Measurements from ENCODE around the gene SEC16A.

Gene SEC16A

DNA sequence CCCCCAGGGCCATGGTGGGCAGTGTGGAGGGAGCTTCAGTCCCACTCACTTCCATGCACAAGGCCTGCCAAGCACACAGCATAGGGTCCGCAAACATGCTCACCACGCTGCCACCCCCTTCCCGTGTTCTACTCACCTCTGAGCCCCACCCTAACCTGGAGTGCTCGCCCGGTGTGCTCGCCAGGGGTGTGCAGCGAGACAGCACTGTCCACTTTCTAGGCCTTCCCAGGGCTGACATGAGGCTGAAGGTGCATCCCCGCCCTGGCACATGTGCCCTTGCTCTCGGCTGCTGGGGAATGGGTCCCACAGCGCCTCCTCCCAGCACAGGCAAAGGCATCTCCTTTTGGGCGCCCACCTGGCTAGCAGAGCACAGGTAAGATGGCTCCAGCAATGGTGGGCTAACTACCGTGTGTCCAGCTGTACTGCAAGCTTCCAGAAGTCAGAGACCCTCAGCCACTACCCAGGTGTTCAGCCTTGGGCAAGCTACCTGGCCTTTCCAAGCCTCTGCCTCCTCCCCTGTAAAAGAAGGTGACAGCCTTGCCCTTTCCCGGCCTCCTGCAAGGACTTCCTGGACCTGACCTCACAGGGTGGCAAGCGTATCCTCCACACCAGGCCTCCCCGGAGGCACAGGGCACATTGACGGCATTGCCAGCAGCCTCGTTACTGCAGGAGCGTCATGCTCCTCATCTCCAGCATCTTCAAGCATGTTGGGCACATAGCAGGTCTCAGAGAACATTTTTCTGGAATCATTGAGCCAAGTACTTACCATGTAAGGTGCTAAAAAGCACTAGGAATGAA is 4.2 kb upstream of the SEC16A start:
- Histone ChIP-seq H3K9me3 (ENCODE audit: low read depth, low read length) (no peaks in the 10 kb centered on the region), H3K27ac (no peak overlapping the region), H3K36me3 (ENCODE audit: insufficient read depth, low read length) (no peaks in the 10 kb centered on the region), H3K9ac (ENCODE audit: insufficient read length) (no peak overlapping the region), H3K4me3 (no peak overlapping the region)
- DNase-seq (ENCODE audit: low read depth, low spot score): no peak
- TF ChIP-seq POLR2AphosphoS5 (IDR thresholded peaks at IDR 0.05; ENCODE audit: borderline replicate concordance, low read depth, low read length) (no peak), EZH2 (IDR thresholded peaks at IDR 0.05) (no peak), FOXP2 (optimal IDR thresholded peaks at IDR 0.05; ENCODE audit: control extremely low read depth, extremely low read length, insufficient read depth) (no peak)

DNA sequence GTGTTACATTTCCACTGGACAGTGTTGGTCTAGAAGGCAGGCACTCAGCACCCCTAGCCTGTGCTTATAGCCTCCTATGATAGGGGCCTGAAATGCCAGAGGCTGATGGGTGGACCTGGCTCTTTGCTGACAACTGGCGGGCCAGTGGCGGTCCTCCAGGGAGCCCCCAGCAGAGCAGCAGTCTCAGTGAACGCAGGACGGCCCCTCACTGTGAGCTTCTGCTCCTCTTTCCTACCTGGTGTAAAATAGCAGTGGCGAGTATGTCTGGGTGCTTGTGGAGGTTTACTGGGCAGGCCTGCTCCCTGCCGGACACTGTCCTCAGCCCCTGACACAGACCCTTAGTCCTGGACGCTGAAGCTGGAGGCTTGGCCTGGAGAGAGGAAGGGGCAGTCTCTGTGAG is 3.3 kb upstream of the SEC16A start:
- TF ChIP-seq FOXP2 (optimal IDR thresholded peaks at IDR 0.05; ENCODE audit: control extremely low read depth, extremely low read length, insufficient read depth) (no peak), POLR2AphosphoS5 (IDR thresholded peaks at IDR 0.05; ENCODE audit: borderline replicate concordance, low read depth, low read length) (no peak), EZH2 (IDR thresholded peaks at IDR 0.05) (no peak)
- H3K27ac ChIP-seq: no peak overlapping the region
- H3K9me3 ChIP-seq (ENCODE audit: low read depth, low read length): no peaks in the 10 kb centered on the region
- DNase-seq (ENCODE audit: low read depth, low spot score): no peak
- H3K4me3 ChIP-seq: no peak overlapping the region
- no peak overlapping the region for H3K9ac ChIP-seq (ENCODE audit: insufficient read length)
- H3K36me3 ChIP-seq (ENCODE audit: insufficient read depth, low read length): no peaks in the 10 kb centered on the region

DNA sequence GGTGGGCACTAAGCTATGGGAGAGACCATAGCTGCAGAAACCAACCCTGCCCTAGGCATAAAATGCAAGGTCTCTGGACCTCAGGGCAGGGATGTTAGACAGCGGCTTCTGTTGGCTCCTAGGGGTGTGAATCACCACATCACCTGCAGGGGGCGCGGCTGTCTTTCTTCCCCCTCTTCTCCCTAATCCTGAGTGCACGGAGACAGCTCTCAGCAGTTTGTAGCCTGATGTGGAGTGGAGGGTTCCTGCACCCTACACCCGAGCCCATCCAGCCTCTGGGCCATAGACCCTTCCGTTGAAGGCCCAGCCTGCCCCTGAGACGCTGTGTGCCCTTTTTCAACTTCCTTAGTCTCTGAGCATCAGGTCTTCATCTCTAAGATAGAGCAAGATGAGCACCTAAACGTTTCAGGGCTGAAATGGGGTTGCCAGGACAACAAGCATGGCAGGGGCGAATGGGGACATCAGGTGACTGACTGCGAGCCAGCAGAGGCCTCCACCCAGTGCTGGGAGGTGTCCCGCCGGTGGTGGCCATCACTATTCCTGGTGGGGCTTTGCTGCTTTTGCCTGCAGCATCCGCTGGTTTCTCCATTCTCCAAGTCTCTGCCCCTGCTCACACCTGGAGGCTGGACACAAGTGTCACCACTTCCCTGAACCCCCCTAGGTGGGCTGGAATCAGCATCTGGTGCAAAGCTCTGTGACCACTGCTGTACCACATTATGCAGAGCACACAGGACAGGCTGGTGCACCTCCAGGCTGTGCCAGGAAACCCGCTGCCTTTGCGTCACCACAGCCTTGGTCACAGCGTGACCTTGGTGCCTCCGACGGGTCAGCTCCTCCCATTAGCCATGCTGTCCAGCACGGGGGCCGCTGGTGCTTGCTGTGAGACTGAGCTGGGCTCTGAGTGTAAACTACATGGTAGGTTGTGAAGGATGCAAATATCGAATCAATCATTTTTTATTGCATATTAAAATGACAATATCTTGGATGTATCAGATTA is 2.5 kb upstream of the SEC16A start:
- no peak for TF ChIP-seq FOXP2 (optimal IDR thresholded peaks at IDR 0.05; ENCODE audit: control extremely low read depth, extremely low read length, insufficient read depth)
- no peak for TF ChIP-seq EZH2 (IDR thresholded peaks at IDR 0.05)
- no peak for TF ChIP-seq POLR2AphosphoS5 (IDR thresholded peaks at IDR 0.05; ENCODE audit: borderline replicate concordance, low read depth, low read length)
- H3K9ac ChIP-seq (ENCODE audit: insufficient read length): no peak overlapping the region
- DNase-seq (ENCODE audit: low read depth, low spot score): peak; percentile 28
- no peak overlapping the region for H3K27ac ChIP-seq
- no peaks in the 10 kb centered on the region for H3K36me3 ChIP-seq (ENCODE audit: insufficient read depth, low read length)
- H3K4me3 ChIP-seq: no peak overlapping the region
- no peaks in the 10 kb centered on the region for H3K9me3 ChIP-seq (ENCODE audit: low read depth, low read length)

DNA sequence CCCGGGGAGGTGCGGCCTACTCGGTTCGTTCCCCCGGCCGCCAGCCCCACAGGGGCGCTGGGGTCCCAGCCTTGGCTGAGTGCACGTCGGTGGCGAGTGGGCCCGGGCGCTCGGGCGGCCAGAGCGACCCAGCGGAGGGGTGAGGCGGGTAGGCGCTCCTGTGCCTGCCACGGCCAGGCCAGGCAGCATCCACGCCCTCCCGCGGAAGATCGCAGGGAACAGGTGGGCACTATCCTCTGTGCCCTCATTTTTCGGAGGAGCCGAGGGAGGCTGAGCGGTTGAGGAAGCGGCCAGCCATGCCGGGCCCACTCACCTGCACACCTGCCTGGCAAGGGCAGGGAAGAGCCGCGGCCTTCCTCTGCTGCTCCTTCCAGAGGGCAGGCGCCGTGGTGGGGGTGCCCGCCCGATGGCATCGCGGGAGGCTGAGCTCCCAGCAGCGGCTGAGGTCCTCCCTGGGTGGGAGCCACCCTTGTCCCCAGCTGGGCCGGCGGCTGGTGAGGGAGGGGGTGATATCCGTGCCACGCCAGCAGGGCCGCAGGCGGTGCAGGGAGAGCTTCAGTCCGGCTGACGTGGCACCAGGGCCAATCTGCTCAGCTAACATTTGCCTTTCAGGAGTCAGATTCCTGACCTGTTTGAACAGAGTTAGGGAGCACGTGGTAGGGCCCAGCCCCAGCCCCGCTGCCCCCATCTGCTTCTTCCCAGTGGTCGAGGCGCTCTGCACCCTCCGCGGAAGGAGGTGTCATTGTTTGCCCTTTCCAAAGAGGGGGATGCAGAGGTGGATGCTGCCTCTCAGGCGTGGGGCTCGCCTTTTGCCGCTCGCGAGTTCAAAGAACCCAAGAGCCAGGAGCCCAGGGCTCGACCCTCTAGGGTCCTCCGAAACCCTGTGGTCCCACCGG is 1.6 kb upstream of the SEC16A start:
- no peaks in the 10 kb centered on the region for H3K9me3 ChIP-seq (ENCODE audit: low read depth, low read length)
- H3K36me3 ChIP-seq (ENCODE audit: insufficient read depth, low read length): no peaks in the 10 kb centered on the region; the same call in 1 of the 2 replicates
- DNase-seq (ENCODE audit: low read depth, low spot score): no peak
- H3K27ac ChIP-seq: no peak overlapping the region
- peak overlapping the region; percentile 63 for H3K9ac ChIP-seq (ENCODE audit: insufficient read length)
- peak overlapping the region; percentile 98 for H3K4me3 ChIP-seq
- TF ChIP-seq EZH2 (IDR thresholded peaks at IDR 0.05) (no peak), POLR2AphosphoS5 (IDR thresholded peaks at IDR 0.05; ENCODE audit: borderline replicate concordance, low read depth, low read length) (no peak), FOXP2 (optimal IDR thresholded peaks at IDR 0.05; ENCODE audit: control extremely low read depth, extremely low read length, insufficient read depth) (no peak)

DNA sequence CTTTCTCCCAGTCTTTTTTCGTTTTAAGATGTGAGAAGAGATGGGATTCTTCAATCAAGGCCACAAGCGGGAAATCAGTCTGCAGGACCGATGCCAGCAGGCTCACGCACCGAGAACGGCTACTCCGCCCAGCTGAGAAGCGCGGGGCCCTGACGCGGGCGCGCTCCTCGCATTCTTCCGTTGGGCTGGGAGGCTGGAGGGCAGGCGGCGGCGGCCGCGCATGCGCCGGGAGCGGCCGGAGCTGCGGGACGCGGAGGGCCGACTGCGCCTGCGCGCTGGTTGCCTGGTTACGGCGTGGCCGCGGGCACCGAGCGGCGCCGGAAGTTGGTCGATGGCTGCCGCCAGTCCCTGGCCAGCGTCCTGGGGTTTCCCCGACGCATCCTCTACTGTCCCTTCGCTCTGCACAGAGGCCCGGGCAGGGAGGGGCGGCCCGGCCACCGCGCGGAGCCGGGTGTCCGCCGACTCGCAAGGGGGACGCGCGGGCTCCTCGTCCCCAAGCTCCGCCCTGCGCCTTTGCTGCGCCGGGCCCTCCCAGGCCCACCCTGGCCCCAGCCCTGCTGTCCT is 831 bp upstream of the SEC16A start:
- Histone ChIP-seq H3K36me3 (ENCODE audit: insufficient read depth, low read length) (no peaks in the 10 kb centered on the region; the same call in 1 of the 2 replicates), H3K4me3 (peak overlapping the region; percentile 98), H3K9ac (ENCODE audit: insufficient read length) (peak overlapping the region; percentile 96), H3K27ac (peak overlapping the region; percentile 99), H3K9me3 (ENCODE audit: low read depth, low read length) (no peaks in the 10 kb centered on the region)
- peak; percentile 70 for DNase-seq (ENCODE audit: low read depth, low spot score)
- TF ChIP-seq FOXP2 (optimal IDR thresholded peaks at IDR 0.05; ENCODE audit: control extremely low read depth, extremely low read length, insufficient read depth) (no peak), POLR2AphosphoS5 (IDR thresholded peaks at IDR 0.05; ENCODE audit: borderline replicate concordance, low read depth, low read length) (peak; percentile 89)

DNA sequence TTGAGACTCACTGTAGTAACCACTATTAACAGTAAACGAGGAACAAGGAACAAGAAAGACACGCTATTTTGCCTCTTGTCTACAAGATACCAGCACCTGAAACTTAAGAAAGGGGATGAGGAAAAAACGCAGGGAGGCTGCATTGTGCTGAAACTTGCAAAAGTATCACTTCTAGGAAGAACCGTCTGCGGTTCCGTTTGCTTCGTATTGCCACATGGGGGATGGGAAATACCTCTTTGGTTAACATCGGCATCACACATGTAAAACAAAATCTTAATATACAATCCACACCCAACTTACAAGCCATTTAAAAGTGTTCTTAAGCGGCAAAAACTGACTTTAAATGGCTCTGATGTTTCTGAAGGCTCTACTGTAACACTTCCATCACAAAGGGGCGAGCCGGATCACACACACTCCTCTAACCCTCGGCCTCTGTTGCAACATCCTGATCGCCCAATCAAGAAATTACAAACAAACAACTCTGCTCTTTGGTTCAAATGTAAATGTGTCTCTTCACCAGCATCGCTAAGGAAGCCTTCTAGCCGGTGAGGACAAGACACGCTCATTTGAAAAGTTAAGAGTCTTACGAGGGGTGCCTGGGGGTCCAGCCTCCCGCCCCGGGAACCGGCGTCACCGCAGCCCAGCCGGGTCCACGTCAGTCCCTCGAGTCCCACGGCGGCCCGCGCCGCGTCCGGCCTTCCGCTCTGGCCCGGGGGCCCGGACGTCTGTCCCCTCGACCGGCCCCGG is 621 bp downstream of the SEC16A start:
- Histone ChIP-seq H3K36me3 (ENCODE audit: insufficient read depth, low read length) (peaks cover 11% of the 10 kb centered on the region; the same call in 1 of the 2 replicates), H3K9me3 (ENCODE audit: low read depth, low read length) (no peaks in the 10 kb centered on the region), H3K4me3 (peak overlapping the region; percentile 91), H3K9ac (ENCODE audit: insufficient read length) (peak overlapping the region; percentile 96), H3K27ac (peak overlapping the region; percentile 76)
- DNase-seq (ENCODE audit: low read depth, low spot score): no peak
- no peak for TF ChIP-seq FOXP2 (optimal IDR thresholded peaks at IDR 0.05; ENCODE audit: control extremely low read depth, extremely low read length, insufficient read depth)
- TF ChIP-seq POLR2AphosphoS5 (IDR thresholded peaks at IDR 0.05; ENCODE audit: borderline replicate concordance, low read depth, low read length): no peak
- no peak for TF ChIP-seq EZH2 (IDR thresholded peaks at IDR 0.05)

DNA sequence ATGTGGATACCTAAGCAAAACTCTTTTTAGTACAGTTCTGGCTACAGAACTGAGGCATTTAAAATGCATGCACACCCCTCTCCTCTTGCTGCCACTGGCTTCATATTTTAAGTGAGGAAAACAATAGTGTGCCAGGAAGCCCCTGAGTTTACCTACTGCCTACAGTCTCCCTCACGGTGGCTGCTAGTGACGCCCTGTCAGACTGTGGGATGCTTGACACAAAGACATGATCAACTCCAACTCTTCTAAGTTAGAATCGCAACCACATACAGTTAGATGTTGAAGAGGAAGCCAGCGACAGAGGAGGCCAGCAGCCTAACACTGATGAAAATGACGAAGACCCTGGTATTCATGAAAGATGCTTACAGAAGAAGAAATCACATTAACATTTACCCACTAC is 1.3 kb downstream of the SEC16A start:
- Histone ChIP-seq H3K27ac (no peak overlapping the region), H3K4me3 (peak overlapping the region; percentile 91), H3K36me3 (ENCODE audit: insufficient read depth, low read length) (peaks cover 18% of the 10 kb centered on the region), H3K9me3 (ENCODE audit: low read depth, low read length) (no peaks in the 10 kb centered on the region), H3K9ac (ENCODE audit: insufficient read length) (peak overlapping the region; percentile 96)
- DNase-seq (ENCODE audit: low read depth, low spot score): no peak
- TF ChIP-seq EZH2 (IDR thresholded peaks at IDR 0.05) (no peak), POLR2AphosphoS5 (IDR thresholded peaks at IDR 0.05; ENCODE audit: borderline replicate concordance, low read depth, low read length) (no peak), FOXP2 (optimal IDR thresholded peaks at IDR 0.05; ENCODE audit: control extremely low read depth, extremely low read length, insufficient read depth) (no peak)

Measured in SK-N-MC (cell line).